Astrocyte (in vitro differentiated cells and primary cell): ENCODE measurements around the gene TMEM271.

Experiments used
- EZH2 ChIP-seq: IDR thresholded peaks from 2 replicates; pipeline ENCODE4 v1.6.1; 2012; ENCODE audit warnings: mild to moderate bottlenecking, low read length, inconsistent platforms; ENCODE audit not compliant: insufficient read depth
- TF ChIP-seq, protein P1 (sequence below): IDR thresholded peaks from 2 replicates; pipeline ENCODE4 v1.5.1; 2011; ENCODE audit warnings: low read depth, mild to moderate bottlenecking, inconsistent platforms, low read length, moderate library complexity; ENCODE audit not compliant: insufficient read depth

DNA sequence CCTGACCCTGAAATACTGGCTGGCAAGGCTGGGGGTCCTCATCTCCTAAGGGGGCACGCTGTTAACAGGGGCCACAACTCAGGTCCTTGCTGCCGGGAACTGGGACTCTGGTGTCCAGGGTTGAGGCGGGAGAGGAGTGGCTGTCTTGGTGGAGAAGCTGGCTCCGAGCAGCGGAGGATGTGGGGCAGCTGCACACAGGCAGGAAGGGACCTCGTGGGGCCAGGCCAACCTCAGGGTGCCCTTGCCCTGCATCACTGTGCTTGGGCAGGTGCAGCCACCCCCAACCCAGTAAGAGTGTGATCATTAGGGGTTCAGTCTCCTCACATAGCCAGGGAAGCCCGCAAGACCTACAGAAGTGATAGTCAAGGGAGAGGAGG, 36.6 kb upstream of the TMEM271 start:
- TF ChIP-seq, protein P1, sequence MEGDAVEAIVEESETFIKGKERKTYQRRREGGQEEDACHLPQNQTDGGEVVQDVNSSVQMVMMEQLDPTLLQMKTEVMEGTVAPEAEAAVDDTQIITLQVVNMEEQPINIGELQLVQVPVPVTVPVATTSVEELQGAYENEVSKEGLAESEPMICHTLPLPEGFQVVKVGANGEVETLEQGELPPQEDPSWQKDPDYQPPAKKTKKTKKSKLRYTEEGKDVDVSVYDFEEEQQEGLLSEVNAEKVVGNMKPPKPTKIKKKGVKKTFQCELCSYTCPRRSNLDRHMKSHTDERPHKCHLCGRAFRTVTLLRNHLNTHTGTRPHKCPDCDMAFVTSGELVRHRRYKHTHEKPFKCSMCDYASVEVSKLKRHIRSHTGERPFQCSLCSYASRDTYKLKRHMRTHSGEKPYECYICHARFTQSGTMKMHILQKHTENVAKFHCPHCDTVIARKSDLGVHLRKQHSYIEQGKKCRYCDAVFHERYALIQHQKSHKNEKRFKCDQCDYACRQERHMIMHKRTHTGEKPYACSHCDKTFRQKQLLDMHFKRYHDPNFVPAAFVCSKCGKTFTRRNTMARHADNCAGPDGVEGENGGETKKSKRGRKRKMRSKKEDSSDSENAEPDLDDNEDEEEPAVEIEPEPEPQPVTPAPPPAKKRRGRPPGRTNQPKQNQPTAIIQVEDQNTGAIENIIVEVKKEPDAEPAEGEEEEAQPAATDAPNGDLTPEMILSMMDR: no peak
- no peak for TF ChIP-seq EZH2
